NOMO-1 (cell line): Measurements from ENCODE around the gene RFTN2.
"Not testable (repeated sequence)": the region's sequence is repeated elsewhere in the genome, so short reads cannot be mapped to it uniquely, and the experiment has no call there.

ENCODE experiments used
- DNase-seq, 2 experiments: peaks; one replicate each; lab custom pipeline; 2025; ENCODE audit not compliant: unreplicated experiment in 2 of 2; lab: John Stamatoyannopoulos, UW

RFTN2 gene

GRCh38 chr2:197675246-197675645 is at the start of gene RFTN2:
Gene RFTN2, minus strand, starts transcription at chr2:197675587. Its CDS starts 129 bp downstream, at chr2:197675458.
- no peak for DNase-seq

DNA sequence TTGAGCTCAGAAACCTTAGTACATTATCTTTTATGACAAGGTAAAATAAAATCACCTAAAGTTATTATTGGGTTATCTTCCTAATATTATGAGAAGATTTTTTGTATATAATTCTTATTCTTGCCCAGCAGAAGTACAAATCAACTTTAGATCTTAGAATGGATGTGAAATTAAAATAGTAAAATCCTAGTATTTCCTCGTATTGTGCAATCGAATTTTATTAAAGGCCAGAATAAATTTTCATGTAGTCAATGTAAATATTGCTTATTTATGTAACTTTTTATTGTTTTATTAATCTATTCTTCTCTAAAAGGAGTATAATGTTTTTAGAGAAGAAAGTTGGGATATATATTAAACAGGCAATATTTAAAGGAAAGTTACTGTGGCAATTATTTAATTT is 42.5 kb upstream of the RFTN2 start:
- no peak for DNase-seq

- no peak for DNase-seq
Observed at GRCh38 chr2:197713271-197713670, 37.9 kb upstream of the RFTN2 start.

DNA sequence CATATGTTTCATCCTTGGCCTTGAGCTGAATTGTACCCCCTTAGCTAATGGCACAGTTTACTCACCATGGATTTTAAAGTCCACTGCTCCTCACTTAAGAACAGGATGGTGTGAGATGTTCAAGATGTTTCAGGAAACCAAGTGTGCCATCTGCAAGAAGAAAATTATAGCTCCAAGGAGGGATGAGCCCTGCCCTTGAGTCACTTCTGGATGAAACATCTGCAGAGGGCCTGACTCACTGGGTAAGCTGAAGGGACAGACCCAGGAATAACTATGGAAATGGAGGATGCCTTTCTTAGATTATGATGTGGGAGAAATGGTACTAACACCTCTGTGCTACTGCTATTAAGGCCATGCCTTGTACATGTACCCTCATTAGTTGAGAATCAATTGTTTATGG is 36.2 kb upstream of the RFTN2 start:
- DNase-seq, result no peak

GRCh38 chr2:197710424-197711042 is 35.1 kb upstream of the RFTN2 start:
- peak in 1 of 2 experiments; percentile 22 for DNase-seq

GRCh38 chr2:197709140-197709539 is 33.8 kb upstream of the RFTN2 start:
- not testable (repeated sequence) for DNase-seq

DNA sequence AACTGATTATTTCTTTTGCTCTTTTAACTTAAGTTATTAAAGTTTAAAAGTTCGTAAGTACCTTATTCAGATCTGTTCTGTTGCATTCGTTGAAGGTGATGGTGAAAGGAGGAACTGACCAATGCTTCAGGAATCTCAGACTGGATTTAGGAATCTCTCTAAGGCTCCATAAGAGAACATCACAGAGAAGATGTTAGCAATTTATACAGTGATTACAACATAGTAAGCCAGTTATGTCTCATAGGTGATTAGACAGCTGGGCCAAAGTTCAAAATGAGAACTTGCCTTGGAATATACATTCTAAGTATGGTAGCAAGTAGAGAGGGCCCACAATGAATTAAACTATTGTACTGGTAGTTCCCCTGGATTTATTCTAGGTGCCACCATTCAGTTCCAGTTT is 32.9 kb upstream of the RFTN2 start:
- no peak for DNase-seq

DNA sequence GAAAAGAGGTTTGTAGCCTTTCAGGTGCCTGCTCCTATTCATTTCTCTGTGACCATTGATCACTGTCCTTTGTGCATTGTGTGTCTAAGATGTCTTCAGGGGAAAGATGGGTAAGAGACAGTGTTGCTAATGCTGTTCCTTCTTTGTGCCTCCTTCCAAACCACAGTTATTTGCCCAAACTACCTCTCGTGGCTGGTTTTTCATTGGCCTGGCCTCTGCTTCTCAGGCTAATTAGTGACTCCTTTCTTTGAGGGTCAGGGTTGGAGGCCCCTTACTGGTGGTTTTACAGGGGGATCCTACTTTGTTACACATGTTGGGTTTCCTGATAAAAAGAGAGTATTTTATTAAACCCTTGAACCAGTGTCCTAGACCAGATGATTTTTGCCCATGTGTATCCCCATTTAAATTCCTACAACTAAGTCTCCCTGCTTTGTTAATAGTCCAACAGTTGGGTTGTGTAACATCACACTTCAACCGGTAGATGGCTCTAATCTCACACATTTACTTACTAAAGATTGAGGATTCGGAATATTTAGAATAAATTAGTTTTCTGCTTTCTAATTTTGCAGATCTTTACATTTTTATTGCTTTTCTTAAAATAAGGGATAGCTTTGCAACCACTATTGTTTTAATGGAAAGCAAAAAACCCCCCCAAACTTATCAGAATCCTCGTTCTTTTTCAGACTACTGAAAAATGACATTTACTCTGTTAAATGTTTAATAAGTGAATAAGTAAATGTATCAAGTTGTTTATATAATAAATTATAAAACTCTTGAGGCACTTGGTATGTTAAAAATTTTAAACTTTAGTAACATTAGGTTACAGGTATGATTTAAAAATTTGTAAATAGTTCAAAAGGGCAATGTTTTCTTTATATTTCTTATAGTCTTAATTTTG is 32.2 kb upstream of the RFTN2 start:
- DNase-seq, result peak; percentile 15 to 54

GRCh38 chr2:197706839-197707207 is 31.4 kb upstream of the RFTN2 start:
- no peak for DNase-seq

DNA sequence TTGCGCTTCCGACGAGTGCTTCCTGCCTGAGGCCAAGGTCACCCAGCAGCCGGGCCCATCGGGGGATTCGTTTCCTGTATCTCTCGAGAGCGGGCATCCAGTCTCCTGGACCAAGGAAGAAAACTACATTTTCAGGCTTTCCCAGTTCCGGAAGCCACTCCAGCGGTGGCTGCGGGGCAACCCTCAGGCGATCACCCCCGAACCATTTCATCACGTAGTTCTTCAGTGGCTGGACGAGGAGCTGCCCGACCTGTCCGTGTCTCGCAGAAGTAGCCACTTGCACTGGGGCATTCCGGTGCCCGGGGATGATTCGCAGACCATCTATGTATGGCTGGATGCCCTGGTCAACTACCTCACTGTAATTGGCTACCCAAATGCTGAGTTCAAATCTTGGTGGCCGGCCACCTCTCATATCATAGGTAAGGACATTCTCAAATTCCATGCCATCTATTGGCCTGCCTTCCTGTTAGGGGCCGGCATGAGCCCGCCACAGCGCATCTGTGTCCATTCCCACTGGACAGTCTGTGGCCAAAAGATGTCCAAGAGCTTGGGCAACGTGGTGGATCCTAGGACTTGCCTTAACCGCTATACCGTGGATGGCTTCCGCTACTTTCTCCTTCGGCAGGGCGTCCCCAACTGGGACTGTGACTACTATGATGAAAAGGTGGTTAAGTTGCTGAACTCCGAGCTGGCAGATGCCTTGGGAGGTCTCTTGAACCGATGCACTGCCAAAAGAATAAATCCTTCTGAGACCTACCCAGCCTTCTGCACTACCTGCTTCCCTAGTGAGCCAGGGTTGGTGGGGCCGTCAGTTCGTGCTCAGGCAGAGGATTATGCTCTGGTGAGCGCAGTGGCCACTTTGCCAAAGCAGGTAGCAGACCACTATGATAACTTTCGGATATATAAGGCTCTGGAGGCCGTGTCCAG is 30.8 kb upstream of the RFTN2 start:
- peak; percentile 8 to 10 for DNase-seq

DNA sequence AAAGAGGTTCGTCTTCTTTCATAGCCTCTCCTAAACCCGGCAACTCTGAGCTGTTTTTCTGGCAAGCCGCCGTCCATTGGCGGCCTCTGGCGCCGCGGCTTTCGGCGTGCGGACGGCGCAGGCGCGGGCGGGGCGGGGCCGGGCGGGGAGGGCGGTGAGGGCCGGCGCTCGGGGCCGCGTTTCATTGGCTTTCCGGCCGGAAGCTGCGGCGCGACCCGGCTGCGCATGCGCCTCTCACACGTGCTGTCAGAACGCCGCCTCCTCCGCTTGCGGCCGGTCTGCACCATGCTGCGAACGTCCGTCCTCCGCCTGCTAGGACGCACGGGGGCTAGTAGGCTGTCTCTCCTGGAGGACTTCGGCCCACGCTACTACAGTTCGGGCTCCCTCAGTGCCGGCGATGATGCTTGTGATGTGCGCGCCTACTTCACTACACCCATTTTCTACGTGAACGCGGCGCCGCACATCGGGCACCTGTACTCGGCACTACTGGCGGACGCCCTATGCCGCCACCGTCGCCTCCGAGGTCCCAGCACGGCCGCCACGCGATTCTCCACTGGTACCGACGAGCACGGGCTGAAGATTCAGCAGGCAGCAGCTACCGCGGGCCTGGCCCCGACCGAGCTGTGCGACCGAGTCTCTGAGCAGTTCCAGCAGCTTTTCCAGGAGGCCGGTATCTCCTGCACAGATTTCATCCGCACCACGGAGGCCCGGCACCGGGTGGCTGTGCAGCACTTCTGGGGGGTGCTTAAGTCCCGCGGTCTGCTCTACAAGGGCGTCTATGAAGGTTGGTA is 29.9 kb upstream of the RFTN2 start, which contains the start of gene MARS2:
Gene MARS2 (plus strand): TSS at position 249 of the 791 bp plus-strand sequence. CDS start 37 bp downstream, at position 286.
- DNase-seq, result peak; percentile 88 to 91

GRCh38 chr2:197704434-197705120 is 29.2 kb upstream of the RFTN2 start:
- DNase-seq, result peak in 1 of 2 experiments; percentile 76

GRCh38 chr2:197700960-197701359 is 25.6 kb upstream of the RFTN2 start:
- DNase-seq, result no peak

- not testable (repeated sequence) for DNase-seq
Observed at GRCh38 chr2:197699724-197700123, 24.3 kb upstream of the RFTN2 start.

- DNase-seq, result not testable (repeated sequence)
Observed at GRCh38 chr2:197696571-197696970, 21.2 kb upstream of the RFTN2 start.

GRCh38 chr2:197695971-197696370 is 20.6 kb upstream of the RFTN2 start:
- not testable (repeated sequence) for DNase-seq

- DNase-seq, result not testable (repeated sequence)
Observed at GRCh38 chr2:197695206-197695605, 19.8 kb upstream of the RFTN2 start.

DNA sequence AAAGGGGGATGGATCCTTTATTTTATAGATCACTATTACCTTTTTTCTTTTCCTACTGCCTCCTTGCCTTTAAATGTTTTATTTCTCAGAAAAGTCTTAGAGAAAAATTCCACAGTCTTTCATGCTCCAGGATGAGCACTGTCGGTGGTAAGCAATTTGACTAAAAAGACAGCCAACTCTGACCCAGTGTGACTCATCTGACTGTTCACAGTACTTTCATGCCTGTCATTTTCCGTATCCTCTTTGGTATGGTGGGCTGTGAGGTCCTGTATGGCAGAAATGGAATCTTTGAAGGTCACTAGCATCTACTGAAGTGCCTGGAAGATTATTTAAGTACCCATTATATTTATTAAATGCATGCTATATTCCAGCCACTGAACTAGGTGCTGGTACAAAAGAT is 2.1 kb upstream of the RFTN2 start:
- DNase-seq, result no peak

- DNase-seq, result no peak
Observed at GRCh38 chr2:197677056-197677455, 1.7 kb upstream of the RFTN2 start.
